NCI-H524 treated with DMSO at 0.1 percent for 48 hours (cell line): ENCODE results near the gene CCDC172.

ENCODE experiments used
- DNase-seq: peaks from one replicate; lab custom pipeline; 2025; lab: John Stamatoyannopoulos, UW

The CCDC172 gene

GRCh38 chr10:116324227-116324950 lies at the start of gene CCDC172:
Gene CCDC172 (plus strand): TSS chr10:116324448. CDS start chr10:116325012, 564 bp downstream.
- no peak for DNase-seq

GRCh38 chr10:116276981-116277380 lies 47.3 kb upstream of the CCDC172 start:
- DNase-seq = no peak

- peak; percentile 18 for DNase-seq
Measured at GRCh38 chr10:116278846-116279245, 45.4 kb upstream of the CCDC172 start.

GRCh38 chr10:116281775-116282174 lies 42.5 kb upstream of the CCDC172 start:
- DNase-seq = no peak

GRCh38 chr10:116286626-116287200 lies 37.5 kb upstream of the CCDC172 start:
- no peak for DNase-seq

GRCh38 chr10:116287906-116288501 lies 36.2 kb upstream of the CCDC172 start:
- DNase-seq = no peak

- DNase-seq = no peak
Measured at GRCh38 chr10:116289652-116290051, 34.6 kb upstream of the CCDC172 start.

- no peak for DNase-seq
Measured at GRCh38 chr10:116292493-116292892, 31.8 kb upstream of the CCDC172 start.

GRCh38 chr10:116296291-116296721 lies 27.9 kb upstream of the CCDC172 start:
- DNase-seq = no peak

- no peak for DNase-seq
Measured at GRCh38 chr10:116298586-116298985, 25.7 kb upstream of the CCDC172 start.

- DNase-seq = no peak
Measured at GRCh38 chr10:116300542-116300941, 23.7 kb upstream of the CCDC172 start.

GRCh38 chr10:116304923-116305322 lies 19.3 kb upstream of the CCDC172 start:
- DNase-seq = no peak

- no peak for DNase-seq
Measured at GRCh38 chr10:116306847-116307246, 17.4 kb upstream of the CCDC172 start.

- DNase-seq = no peak
Measured at GRCh38 chr10:116307455-116307854, 16.8 kb upstream of the CCDC172 start.

GRCh38 chr10:116311016-116311415 lies 13.2 kb upstream of the CCDC172 start:
- no peak for DNase-seq

GRCh38 chr10:116311706-116312490 lies 12.3 kb upstream of the CCDC172 start:
- DNase-seq = no peak

GRCh38 chr10:116312548-116312947 lies 11.7 kb upstream of the CCDC172 start:
- DNase-seq = peak; percentile 5

- DNase-seq = peak; percentile 61
Measured at GRCh38 chr10:116316503-116316902, 7.7 kb upstream of the CCDC172 start.

- DNase-seq = no peak
Measured at GRCh38 chr10:116324951-116325635, 845 bp downstream of the CCDC172 start.

GRCh38 chr10:116325987-116326386 lies 1.7 kb downstream of the CCDC172 start:
- no peak for DNase-seq

- DNase-seq = no peak
Measured at GRCh38 chr10:116329153-116329552, 4.9 kb downstream of the CCDC172 start.

GRCh38 chr10:116331815-116332214 lies 7.6 kb downstream of the CCDC172 start:
- DNase-seq = no peak
